GM19351 (cell line): ENCODE results near the gene KRTAP16-1.
"Not testable (repeated sequence)": the region's sequence is repeated elsewhere in the genome, so short reads cannot be mapped to it uniquely, and the experiment has no call there.

Experiments used
- ATAC-seq: cut with Tn5 transposase; IDR thresholded peaks from one replicate; pipeline ENCODE4 v1.9.1; 2021; ENCODE audit warnings: mild to moderate bottlenecking, moderate library complexity; ENCODE audit not compliant: unreplicated experiment

KRTAP16-1 gene, protein sequence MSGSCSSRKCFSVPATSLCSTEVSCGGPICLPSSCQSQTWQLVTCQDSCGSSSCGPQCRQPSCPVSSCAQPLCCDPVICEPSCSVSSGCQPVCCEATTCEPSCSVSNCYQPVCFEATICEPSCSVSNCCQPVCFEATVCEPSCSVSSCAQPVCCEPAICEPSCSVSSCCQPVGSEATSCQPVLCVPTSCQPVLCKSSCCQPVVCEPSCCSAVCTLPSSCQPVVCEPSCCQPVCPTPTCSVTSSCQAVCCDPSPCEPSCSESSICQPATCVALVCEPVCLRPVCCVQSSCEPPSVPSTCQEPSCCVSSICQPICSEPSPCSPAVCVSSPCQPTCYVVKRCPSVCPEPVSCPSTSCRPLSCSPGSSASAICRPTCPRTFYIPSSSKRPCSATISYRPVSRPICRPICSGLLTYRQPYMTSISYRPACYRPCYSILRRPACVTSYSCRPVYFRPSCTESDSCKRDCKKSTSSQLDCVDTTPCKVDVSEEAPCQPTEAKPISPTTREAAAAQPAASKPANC

DNA sequence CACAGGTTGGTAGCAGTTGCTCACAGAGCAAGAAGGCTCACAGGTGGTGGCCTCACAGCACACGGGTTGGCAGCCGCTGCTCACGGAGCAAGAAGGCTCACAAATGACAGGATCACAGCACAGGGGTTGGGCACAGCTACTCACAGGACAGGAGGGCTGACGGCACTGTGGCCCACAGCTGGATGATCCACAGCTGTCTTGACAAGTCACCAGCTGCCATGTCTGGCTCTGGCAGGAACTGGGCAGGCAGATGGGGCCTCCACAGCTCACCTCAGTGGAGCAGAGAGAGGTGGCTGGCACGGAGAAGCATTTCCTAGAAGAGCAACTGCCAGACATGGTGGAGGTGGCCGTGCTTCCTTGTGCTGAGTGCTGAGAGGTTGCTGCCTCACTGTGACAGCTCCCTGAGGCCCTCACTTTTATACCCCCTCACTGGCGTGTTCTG lies at the start of gene KRTAP16-1:
TSS of gene KRTAP16-1 (minus strand) at position 392 of the 442 bp plus-strand sequence. CDS start at position 336, 56 bp downstream.
- ATAC-seq: no peak

DNA sequence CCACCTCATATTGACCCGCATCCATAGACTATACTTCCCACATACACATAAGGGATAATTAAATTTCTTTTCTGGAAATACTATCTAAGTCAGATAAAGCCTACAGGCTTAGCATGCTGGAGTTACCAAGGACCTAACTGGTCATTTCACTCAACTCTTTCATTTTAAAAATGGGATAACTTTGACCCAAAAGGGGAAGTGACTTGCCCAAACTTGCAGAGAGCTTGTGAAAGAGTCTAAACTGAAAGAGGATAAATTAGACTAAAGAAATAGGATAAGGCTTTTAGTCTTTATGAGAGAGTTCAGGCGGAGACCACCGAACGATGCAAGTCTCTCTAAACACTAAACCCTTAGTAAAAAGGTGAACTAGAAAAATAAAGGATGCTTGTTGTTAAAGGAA lies 45.4 kb upstream of the KRTAP16-1 start:
- no peak for ATAC-seq

DNA sequence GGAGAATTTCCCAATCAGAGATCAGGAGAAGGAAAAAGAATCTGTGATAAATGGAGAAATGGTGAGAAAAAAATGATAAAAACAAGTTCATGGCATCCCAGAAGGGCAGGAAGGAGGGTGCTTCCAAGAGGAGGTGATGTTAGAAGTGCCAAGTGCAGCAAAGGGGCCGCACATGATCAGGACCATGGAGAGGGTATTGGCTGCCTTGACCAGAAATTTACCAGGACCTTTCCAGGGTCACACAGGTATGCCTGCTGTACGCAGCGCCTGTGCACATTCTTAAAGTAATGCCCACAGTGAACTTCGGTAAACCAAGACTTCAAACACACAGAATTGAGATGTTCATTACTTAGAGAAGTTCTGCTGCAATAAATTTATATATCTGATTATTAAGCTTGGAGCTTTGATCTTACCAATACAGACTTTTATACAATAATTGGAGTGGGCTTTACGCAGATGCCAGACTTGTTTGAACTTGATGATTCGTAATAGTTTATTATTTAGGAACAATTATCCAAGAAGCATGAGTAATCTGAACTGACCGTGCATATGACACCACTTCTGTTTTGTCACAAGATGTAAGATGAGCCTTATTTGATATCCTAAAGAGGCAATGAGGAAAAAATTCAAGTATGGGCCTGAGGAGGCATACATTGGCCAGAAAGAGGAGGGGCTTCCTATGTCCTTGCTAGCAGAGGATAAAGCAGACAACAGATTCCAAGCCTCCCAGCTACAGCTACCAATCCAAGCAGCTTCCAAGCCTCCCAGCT lies 43.7 kb upstream of the KRTAP16-1 start:
- no peak for ATAC-seq

DNA sequence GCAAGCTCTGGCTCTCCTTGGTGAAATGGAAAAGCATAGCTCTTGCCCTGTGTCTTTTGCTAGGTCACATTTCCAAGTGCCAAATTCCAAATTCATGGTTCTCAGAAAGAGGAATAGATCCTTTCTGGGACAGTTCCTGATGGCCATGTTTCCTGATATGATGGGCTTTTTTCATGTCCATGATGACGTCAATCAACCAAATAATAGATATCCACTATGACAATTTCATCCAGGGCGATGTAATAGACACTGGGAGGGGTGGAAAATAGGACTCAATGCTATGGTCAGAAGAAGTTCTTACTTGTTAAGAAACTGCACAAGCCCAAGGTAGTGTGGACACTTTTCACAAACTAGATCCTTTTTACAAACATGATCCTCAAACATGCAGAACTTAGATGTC lies 42.1 kb upstream of the KRTAP16-1 start:
- ATAC-seq: no peak

DNA sequence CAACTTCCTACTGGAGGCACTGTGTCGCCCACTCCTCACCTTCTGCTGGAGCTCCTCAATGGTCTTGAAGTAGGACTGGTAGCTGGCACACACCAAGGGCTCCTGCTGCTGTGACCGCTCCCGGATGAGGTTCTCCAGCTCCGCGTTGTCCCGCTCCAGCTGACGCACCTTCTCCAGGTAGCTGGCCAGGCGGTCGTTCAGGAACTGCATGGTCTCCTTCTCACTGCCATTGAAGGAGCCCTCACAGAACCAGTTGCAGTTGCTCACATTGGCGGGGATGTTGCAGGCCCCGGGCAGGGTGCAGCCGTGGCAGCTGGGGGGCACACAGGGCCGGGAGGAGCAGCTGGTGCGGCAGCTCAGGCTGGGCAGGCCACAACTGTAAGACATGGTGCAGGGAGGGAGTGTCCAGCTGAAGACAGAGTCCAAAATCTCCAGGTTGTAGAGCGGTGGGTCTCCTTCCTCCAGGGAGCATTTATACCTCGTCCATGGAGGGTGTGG lies 41.3 kb upstream of the KRTAP16-1 start, which contains the start of gene KRT33A:
TSS of gene KRT33A (minus strand) at position 448 of the 498 bp plus-strand sequence. CDS start at position 387, 61 bp downstream.
- ATAC-seq: not testable (repeated sequence)

DNA sequence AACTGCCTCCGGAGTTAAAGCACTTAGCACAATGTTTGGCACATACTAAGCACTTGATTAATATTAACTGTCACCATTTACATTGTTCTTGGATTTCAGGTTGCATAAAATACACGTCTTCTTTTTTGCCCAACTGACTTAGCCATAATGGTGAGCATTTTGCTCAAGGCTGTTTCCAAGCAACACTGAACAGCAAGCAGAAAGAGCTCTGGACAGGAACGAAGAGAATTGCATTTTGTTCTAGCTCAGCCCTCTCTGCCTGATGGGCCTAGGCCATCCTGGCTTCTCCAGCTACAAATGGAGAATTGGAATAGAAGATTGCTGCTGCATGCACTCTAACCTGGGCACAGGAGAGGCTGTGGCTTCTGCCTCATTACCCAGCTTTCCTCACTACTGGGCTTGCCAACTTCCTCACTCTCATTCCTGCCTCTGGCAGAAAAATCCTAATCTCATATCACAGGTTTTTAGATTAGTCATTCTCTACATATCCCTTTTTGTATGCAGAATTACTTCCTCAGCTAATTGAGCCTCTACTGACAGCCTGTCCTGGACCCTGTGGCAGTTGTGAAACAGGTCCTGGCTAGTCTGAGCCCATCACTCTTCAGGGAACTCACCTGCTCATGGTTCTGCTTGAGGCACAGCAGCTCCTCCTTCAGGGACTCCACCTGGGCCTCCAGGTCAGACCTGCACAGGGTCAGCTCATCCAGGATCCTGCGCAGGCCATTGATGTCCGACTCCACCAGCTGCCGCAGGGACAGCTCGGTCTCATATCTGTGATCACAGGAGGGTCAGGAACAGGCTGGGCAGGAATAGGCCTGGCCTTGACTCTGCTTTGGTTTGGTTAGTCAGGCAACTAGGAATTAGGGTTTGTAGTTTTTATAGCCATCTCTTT lies 39.0 kb upstream of the KRTAP16-1 start:
- no peak for ATAC-seq

DNA sequence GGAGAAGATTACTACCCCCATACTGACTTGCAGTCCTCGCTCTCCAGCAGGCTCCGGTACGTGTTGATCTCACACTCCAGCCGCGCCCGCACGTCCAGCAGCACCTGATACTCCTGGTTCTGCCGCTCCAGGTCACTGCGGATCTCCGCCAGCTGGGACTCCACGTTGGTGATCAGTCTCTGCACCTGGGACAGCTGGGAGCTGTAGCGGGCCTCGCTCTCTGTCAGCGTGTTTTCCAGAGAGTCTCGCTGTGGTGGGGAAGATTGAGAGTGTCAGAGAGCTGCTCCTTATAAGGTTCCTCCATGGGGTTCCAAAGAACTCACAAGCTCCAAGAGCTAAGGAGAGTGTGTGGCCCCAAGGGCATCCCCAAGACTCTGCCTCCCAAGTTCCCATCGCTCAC lies 37.3 kb upstream of the KRTAP16-1 start:
- not testable (repeated sequence) for ATAC-seq

DNA sequence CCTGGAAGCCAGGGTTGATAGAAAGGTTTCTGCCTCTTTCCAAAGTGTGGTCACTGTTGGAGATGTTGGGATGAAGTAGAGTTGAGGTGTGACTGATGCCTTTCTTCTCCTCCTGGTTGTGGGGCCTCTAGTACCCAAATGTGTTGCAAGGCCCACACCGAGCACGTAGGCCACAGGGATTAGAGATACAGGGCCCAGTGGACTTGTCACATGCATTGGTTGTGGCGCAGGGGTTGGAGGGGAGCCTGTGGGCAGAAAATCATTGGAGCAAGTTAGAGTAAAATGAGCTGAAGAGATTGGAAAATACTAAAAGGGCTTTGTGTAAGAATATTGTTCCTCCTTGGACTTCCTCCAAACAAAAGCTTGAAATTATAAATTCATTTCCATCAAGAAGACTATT lies 36.9 kb upstream of the KRTAP16-1 start:
- ATAC-seq: no peak

DNA sequence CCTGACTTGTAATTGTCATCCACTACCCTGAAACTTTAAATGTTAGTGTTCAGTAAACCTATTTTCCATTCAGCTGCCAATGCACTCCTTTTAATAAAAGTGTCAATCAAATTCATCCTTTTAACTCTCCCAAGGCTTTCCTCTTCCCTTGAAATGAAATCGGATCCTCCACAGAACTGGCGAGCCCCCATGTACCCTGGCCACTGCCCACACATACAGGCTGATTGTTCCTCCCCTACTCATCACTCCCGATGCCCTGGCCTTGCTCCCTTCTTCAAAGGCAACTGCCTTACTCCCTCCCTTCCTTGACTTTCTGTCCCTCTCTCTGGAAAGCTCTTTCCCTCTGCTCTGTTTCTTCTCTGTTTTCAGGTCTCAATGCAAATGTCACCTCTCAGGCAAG lies 33.9 kb upstream of the KRTAP16-1 start:
- no peak for ATAC-seq

DNA sequence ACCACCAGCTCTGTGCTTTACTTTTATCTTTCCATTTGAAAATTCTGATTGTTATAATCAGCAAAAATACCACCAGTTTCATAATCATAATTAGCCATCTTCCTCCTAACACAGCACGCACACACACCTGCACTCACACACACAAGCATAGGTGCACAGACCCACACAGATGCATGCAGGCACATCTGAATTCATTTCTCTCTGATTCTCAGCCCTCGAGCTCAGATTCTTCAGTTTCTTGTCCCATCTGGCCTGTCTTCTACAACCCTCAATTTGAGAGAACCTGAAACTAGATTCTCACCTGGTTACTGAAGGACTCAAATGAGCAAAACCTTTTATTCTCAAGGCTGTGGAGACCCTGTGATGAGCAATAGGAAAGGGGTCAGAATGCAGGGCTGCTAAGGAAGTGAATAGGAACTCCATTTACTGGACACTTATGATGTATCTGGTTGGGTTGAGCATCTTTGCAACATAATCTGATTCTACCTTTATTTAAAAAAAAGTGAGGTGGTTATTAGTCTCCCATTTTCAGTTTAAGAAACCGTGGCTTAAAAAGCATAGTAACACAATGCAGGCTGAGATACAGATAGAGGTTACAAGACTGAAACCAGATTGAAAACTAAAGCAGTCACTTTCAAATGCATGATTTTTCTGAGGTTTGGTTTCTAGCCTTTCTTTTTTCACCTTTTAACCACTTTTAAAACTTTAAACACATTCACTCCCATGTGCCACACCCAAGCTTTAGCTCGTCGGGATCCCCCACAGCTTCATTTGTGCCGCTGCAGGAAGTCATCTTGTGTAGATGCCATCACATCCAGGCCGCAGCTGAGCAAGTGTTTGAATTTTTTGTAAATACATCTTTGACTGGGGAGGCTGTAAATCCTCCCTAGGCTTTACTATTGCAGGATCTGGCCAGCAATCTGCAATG lies 32.1 kb upstream of the KRTAP16-1 start:
- ATAC-seq: no peak

DNA sequence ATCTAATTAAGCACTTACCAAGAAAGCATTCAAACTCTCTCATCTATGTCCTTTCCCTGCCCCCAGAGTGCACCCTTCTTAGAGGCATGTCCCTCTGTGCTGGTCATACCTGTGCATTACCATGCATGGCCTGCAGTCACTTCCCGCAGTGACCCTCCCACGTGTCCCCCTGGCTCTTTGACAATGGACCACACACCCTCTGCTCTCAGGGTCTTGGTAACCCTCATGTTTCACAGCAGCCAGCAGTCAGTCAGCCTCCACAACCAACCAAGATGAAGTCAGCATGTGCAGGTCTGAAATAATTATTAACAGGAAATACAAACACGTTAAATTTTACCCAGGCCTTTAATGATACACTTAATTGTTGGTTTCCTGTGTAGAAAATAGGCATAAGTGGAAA lies 31.4 kb upstream of the KRTAP16-1 start:
- no peak for ATAC-seq

DNA sequence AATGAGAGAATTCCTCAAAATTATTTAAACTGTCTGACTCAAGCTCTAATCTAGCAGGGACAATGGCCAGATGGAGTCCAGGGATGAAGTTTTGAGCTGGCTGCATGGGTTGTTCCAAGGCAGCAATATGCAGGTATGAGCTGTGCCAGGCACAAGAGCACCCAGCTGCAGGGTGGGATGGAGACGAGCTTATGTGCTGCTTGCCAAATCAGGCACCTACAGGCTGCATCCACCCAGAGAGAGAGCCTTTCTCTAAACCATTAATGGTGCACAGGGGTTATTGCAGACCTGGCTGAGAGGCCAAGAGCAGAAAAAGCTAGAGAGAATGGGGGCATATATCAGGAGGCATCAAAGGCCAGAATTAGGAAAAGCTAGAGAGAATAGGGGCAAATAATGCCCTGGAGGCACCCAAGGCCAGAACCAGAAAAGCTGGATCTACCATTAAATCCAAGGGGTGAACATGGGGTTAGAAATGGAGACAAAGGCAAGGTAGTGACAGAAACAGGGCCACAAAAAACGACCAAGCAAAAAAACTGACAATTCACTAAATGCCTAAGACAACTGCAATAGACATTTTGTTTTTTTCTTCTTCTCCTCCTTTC lies 30.6 kb upstream of the KRTAP16-1 start:
- ATAC-seq: no peak

DNA sequence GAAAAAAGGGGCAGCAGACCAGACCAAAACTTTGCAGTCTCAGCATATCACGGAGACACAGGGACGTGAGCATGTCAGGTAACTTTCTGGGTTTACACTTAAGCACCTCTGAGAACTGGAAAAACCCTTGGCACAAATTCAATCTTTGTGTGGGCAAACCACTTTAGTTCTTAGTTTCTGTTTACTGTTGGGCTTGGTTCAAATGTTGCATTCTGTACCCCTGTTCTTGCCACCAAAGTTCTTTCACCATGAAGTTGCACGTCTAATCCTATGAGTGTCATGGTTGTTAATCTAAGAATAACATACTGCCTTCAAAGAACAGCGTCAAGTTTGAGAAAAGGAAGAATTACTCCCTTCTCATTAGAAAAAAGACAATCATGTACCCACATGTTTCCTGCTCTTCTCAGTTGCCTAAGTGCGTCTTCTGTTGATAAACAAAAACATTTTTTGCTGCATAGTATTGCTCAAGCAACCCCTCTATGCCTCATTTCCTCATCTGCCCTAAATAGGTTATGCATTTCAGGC lies 29.9 kb upstream of the KRTAP16-1 start:
- ATAC-seq: no peak

DNA sequence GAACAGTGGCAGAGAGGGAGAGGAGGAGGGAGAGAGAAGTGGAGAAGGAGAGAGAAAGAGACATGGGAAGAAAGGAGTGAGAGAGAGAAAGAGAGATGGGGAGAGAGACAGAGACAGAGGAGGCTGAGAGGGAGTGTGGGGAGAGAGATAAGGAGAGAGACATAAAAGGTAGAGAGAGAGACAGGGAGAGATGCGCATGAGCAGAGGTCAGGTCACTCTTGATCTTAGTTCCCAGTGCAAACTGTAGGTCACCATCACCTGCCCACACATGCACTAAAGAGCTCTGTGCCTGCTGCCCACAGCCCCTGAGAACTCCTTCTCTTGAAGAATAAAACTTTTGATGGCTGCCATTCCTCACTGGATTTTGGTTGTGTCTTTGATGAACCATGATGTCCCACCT lies 26.6 kb upstream of the KRTAP16-1 start:
- no peak for ATAC-seq

DNA sequence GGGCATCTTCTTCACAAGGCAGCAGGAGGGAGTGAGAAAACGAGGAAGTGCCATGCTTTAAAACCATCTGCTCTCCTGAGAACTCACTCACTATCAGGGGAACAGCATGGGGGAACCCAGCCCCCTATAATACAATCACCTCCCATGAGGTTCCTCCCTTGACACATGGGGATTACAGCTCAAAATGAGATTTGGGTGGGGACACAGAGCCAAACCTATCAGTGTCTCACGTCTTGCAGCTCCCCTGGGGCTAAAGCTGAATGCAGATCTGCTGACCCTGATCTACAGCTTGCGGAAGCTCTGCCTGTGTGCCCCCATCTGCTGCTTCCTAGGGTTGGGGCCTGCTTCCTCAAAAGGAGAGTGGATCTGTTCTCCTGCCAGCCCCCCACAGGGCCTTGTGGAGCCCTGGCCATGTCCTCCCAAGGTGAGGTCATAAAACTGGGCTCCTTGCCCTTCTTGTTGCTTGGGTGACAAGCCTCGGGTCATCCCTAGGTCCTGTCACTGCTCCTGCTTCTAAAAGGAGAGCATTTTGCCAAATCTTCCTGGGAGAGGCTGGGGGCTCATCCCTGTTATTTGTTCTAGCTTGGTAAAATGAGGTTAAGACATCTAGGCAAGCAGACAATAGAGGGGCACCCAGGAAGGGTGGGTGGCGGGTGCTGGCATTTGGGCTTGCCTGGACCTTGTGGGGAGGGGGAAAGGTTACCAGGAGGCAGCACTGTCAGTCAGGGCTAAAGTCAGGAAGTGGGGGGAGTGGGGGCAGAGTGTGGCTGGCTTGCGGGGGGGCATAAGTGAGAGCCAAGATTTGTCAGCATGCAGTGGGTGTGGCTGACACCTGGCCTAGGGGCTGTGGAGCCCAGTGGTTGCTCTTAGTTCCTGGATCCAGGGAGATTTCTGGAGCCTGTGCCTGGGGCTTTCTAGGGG lies 25.5 kb upstream of the KRTAP16-1 start:
- no peak for ATAC-seq

DNA sequence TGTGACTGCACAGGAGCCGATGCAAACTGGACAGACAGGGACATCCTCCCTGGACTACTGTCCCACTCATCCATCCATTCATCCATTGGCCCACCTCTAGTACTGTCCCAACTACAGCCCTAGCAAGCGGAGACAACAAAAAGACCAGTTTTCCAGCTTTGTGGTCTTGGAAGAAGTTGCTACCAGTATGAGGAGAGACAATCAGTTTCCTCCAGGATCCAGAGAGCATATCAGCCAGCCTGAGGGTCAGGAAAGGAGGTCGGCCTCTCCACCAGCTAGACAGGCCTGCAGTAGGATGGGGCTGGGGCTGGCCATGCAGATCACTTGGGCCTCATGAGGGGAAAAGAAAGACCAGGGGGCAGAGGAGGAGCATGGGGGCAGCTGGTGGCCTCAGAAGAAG lies 24.7 kb upstream of the KRTAP16-1 start:
- ATAC-seq: no peak

DNA sequence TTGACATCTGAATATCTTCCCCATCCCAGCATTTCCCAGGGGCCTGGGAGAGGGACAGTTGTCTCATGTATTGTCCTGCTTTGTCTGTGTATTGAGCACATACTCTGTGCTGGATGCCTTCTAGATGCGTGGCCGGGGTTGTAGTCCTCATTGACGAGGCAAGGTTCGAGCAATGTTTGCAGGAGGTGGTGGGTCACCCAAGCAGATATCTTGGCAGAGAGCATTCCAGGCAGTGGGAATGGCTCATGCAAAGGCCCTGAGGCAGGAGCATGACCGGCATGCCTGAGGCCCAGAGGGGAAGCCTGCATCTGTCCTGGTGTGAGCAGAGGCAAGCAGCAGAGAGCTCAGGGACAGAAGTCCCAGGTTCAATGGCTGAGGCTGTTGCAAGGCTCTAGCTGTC lies 24.0 kb upstream of the KRTAP16-1 start:
- no peak for ATAC-seq

DNA sequence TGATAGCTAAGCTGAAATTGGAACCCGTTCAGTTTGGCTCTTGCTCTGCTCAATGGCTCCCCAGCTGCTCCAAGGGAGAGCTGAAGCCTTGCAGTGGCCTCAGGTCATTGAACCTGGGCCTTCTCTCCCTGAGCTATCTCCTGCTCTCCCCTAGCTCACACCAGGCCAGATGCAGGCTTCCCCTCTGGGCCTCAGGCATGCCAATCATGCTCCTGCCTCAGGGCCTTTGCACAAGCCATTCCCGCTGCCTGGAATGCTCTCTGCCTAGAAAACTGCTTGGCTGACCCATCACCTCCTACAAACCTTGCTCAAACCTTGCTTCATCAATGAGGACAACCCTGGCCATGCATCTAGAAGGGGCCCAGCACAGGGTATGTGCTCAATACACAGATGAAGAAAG lies 23.1 kb upstream of the KRTAP16-1 start:
- ATAC-seq: no peak
